Lower leg skin (tissue), 4 donors: ENCODE measurements around the gene ST14. TPM values are rescaled to one million over a fixed set of nuclear protein-coding genes. Genes with fewer than 3 reads are reported as not detected.

Experiments used
- DNase-seq, 2 donors: peaks; one replicate each; pipeline ENCODE4 v3.0.0-alpha.2; 2019; ENCODE audit warnings: low spot score in 2 of 2
- H3K4me3 ChIP-seq: fragments of 200-600 bp; sonication (generic); 2 replicates; pipeline ENCODE4 v1.5.1; 2017; ENCODE audit warnings: mild to moderate bottlenecking, low read depth; ENCODE audit not compliant: poor library complexity, severe bottlenecking
- CTCF ChIP-seq, 3 donors: fragments of 450-650 bp; IDR thresholded peaks; one replicate each; pipeline ENCODE4 v1.5.1; 2016; ENCODE audit warnings: antibody characterized with exemption in 3 of 3, mild to moderate bottlenecking in 3 of 3, moderate library complexity in 2 of 3
- POLR2A ChIP-seq, 2 donors: fragments of 450-650 bp; IDR thresholded peaks; one replicate each; pipeline ENCODE4 v1.6.1; 2016 to 2017; ENCODE audit warnings: antibody characterized with exemption in 2 of 2, mild to moderate bottlenecking in 1 of 2, moderate library complexity in 1 of 2
- WGBS, 2 donors: methylation state at CpG; one replicate each; pipeline ENCODE4 v1.1.5; 2018; 5-methylcytosine and 5-hydroxymethylcytosine counted together
- intact Hi-C: fragments of 100-400 bp; cut with DNase I; formaldehyde crosslinking; loops from one replicate; pipeline ENCODE4 v1.15.0; 2023; ENCODE audit warnings: low total_unique reads
- total RNA-seq, 4 donors: library from RNA; depleted of rRNA; stranded (reverse); fragments of >200 nt; gene quantifications; one replicate each; pipeline ENCODE4 v1.1.0, GENCODE V29; 2016

Gene ST14
- total RNA-seq, 4 donors from 2014 or later: 75.4 to 107 (median 87.1) TPM

DNA sequence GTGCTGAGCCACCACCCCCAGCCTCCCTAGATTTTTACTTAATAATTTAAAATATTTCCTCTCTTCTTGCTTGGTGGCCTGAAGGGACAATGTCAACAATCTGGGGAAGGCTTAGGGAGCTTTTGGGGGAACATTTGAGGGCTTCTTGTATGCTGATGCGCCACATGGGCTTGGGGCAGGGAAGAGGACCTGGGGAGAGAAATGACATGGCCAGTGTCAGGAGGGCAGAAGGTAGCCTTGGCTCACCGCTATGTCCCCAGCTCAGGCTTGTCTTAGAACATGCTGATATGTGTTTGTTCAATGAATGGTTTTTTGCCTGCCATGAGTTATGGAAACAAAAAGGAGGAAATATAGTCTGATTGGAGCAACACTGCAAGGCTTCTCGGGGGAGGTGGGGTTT lies 51.6 kb downstream of the ST14 start:
- TF ChIP-seq CTCF (IDR thresholded peaks at IDR 0.05) (no peak), POLR2A (IDR thresholded peaks at IDR 0.05) (no peak)
- peak; percentile 1 to 36 for DNase-seq
- no peak overlapping the region for H3K4me3 ChIP-seq
- 85 to 96% methylated on average over 3 of the region's 3 CpGs for WGBS, 2 donors
- intact Hi-C loops: loop anchor here (5.0 to 10.0 kb wide), 2 partner anchors 216 to 654 kb away; partner anchors contain the start of gene ADAMTS8

DNA sequence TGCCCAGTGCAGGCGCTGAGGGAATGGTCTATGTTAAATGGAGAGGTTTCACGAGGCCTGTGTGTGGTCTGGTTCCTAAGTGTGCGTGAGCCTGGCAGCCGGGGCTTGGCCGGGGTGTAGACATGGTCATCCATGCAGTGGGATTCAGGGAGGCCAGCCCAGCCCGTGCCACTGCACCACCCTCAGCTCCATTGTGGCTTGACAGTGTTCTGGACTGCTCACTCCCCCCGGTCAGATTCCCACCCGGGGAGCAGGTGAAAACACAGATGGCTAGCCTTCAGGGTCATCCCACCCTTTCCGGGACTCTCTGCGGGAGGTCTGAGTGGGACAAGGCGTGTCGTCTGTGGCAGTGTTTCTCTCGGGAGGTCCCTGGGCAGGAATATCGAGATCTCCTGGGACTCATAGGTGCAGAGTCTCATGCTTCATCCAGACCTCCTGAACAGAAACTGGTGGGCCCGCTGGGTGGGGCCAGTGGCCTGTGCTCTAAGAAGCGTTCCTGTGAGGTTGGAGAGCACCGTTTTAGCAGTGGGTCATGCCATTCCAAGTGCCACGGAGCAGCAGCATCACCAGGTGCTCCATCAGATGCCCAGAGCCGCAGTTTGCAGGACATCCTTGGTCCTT lies 52.3 kb downstream of the ST14 start:
- no peak for TF ChIP-seq CTCF (IDR thresholded peaks at IDR 0.05)
- TF ChIP-seq POLR2A (IDR thresholded peaks at IDR 0.05): no peak
- WGBS, 2 donors: 91 to 93% methylated on average over 18 of the region's 19 CpGs
- intact Hi-C loops: loop anchor here (5.0 to 10.0 kb wide), 2 partner anchors 215 to 653 kb away; partner anchors contain the start of gene ADAMTS8
- H3K4me3 ChIP-seq: no peak overlapping the region
- peak; percentile 11 to 83 for DNase-seq

- 50 to 60% methylated on average over 11 of the region's 11 CpGs for WGBS, 2 donors
- H3K4me3 ChIP-seq: no peak overlapping the region
- TF ChIP-seq POLR2A (IDR thresholded peaks at IDR 0.05) (no peak), CTCF (IDR thresholded peaks at IDR 0.05) (no peak)
- intact Hi-C loops: loop anchor here (5.0 to 10.0 kb wide), 2 partner anchors 215 to 652 kb away; partner anchors contain the start of gene ADAMTS8
- peak; percentile 10 to 58 for DNase-seq
These were observed 52.9 kb downstream of the ST14 start for GRCh38 chr11:130212431-130212961.

- H3K4me3 ChIP-seq: no peak overlapping the region
- intact Hi-C loops: loop anchor here (5.0 to 10.0 kb wide), 2 partner anchors 214 to 651 kb away; partner anchors contain the start of gene ADAMTS8
- TF ChIP-seq POLR2A (IDR thresholded peaks at IDR 0.05): no peak
- peak in 1 of 3 donors; percentile 68 for TF ChIP-seq CTCF (IDR thresholded peaks at IDR 0.05)
- WGBS, 2 donors: 34% methylated on average over 26 to 28 of the region's 28 CpGs
- peak; percentile 29 to 92 for DNase-seq
These were observed 53.8 kb downstream of the ST14 start for GRCh38 chr11:130213143-130213978.

GRCh38 chr11:130213979-130214281 lies 54.3 kb downstream of the ST14 start:
- peak in 1 of 2 donors; percentile 4 for DNase-seq
- TF ChIP-seq CTCF (IDR thresholded peaks at IDR 0.05) (no peak), POLR2A (IDR thresholded peaks at IDR 0.05) (no peak)
- intact Hi-C loops: loop anchor here (5.0 to 10.0 kb wide), 2 partner anchors 213 to 651 kb away; partner anchors contain the start of gene ADAMTS8
- 88 to 90% methylated on average over 9 of the region's 9 CpGs for WGBS, 2 donors
- no peak overlapping the region for H3K4me3 ChIP-seq
